NCI-H345 treated with DMSO at 0.1 percent for 48 hours (cell line): ENCODE data around the gene FIGN.

Experiments
- DNase-seq: peaks from one replicate; lab custom pipeline; 2025; ENCODE audit not compliant: unreplicated experiment; lab: John Stamatoyannopoulos, UW

FIGN gene

DNA sequence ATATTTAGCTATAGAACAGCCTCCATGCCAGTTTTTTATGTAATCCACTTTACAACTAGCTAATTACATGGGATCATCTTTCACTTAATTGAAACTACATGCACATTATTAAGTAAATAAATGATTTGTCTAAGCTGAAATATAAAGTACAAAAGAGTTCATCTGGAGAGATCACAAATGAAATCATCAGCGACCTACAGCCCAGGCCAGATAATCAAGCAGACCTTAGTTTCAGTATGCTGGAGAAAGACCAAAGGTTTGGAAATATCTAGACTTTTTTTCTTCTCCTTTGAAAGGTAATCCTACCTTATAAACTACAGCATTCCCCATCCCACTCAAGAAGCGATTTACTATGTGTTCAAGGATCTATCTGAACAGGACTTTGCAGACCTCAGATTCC lies 26.5 kb downstream of the FIGN start:
- DNase-seq: no peak

DNA sequence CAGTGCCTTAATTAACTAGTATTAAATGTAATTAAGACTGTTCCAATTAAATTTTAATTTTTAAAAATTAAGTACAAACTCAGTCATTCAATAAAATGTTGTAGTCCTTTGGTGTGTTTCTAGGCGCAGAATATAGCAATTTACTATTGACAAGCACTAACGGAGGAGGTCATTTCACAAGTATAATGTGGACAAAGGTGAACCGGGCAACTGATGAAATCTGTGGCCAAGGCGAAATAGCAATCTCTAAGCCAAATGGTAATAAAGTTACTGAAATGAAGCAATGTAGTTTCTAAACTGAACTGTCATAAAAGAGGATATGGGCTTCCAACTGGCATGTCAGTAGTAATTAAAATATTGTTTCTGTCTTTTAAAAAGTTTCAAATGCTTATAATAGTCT lies 27.5 kb downstream of the FIGN start:
- DNase-seq: no peak

DNA sequence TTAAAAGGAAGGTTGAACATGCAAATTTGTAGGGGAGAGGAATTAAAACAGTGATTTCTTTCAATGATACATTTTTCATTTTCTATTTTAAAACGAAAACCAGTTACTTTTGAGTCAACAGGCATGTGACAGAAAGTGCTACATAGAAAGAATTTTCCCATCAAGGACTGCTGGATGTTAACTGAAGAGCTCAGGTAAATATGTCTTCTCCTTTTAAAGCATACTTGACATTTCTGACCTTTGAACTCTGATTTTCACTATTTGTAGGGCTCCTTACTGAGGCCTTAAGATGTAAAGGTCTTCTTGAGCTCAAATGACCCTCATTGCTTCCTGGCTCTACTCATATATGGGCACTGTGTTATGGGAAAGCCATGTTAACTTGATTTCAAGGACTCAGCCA lies 32.4 kb downstream of the FIGN start:
- no peak for DNase-seq

DNA sequence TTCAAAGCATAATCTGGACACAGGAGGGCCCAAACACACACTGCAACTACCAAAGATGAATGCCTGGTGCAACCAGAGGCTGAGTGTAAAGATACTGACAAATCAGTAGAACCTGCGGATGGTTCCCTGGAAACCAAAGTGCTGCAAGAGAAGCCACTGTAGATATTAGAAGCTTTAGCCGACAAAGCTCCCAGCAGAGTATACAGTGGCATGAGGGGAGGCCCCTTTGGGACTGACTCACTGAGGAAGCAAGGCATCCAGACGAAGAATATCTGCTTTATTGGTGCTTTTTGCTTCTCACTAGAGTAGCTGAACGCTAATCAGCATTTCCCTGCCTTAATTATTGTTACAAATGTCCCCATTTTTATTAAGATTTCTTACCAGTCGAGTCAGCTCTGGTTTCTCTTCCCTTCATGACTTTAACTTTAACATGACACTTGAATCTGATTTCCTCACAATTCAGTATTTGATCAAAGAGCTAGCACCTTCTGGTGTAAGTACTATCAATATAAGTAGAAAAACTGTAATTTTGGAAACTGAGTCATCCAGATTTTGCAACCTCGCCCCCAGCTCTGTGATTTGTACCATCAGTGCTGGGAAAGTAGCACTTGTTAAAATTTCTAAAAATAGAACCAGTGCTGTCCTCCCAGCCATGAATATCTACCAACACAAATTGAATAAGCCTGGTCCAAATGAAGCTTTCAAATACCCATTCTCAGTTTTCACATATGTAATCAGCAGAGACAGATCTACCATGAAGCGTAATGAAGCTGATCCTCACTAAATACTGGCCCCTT lies 34.2 kb downstream of the FIGN start:
- no peak for DNase-seq

DNA sequence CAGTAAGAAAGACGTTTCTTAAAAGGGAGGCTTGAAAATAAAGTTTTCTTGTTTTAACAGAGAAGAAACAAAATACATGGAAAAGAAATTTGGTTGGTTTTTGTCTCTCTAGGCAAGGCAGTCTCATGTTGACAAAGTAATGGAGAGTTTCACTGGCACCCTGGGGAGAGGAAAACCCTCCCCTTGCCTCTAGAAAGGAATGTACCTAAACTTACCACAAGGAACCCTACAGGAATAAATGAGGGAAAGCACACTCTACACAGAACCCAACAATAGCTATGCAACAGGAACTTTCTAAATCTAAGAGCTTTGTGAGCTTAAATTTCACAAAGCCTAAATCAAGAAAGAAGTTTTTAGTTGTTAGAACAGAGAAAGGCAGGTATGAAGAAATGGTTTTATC lies 37.0 kb downstream of the FIGN start:
- no peak for DNase-seq

DNA sequence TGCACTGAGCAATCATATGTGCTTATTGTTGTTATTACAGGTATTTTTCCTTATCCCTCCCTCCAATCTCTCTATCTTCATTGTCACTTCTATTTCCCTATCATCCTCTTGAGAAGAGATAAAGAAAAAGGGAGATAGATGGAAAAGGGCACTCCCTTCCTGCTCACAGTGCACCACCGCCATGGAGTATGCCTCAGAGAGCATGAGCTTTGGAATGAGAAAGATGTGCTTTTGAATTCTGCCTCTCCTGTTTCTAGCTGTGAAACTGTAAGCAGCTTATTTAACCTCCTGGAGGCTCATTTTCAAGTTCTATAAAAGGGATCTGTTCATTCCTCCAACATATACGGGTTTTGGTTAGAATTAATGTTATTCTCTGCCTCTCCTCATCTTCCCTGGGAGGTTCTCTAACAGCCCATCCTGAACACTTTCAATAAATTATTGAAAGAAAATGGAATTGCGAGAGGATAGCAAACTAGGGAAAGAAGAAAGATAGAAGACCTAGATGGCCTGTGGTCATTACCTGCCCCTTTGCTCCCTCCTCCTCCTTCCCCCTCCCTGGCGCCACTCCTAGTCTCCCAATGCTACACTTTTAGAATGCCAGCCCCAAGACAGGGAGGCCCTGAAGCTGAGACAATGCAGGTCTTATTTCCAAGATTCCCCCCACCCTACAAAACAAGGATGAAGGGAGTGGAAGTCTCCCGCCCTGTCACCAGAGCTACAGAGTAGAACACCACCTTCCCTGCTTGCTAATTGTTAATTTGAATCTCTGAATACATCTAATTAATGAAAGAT lies 37.8 kb downstream of the FIGN start:
- DNase-seq: no peak

DNA sequence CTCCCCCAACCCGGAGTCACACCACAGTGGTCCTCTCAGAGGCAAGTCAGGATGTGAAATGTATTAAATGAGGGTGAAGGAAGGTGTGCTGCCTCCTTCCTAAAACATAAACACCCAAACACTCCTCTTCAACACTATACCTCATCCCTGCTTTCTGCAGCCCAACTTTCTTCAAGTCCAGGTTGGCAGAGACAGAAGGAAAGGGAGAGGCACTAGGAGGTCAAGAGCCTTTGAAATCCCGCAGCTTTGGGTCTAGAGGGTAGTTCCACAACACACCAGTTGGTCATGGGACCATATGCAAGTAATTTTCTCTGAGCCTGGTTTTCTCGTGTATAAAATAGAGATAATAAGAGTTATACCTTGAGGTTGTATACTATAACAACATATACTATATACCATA lies 38.4 kb downstream of the FIGN start:
- no peak for DNase-seq

DNA sequence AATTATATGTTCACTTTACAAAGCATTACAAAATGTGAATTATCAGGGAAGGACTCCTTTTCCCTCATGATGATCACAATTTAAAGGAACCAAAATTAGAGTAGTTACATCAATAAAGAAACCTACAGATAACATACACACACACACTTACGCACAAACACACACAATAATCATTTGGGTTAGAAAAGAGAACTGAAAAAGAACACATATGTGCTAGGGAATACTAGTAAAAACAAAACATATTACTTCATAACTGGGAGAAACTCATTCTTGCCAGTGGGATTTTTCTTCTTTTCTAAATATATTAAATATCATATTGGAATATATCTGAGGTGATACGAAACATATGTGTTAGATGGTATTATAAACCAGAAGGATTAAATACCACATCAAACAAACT lies 42.3 kb downstream of the FIGN start:
- no peak for DNase-seq

DNA sequence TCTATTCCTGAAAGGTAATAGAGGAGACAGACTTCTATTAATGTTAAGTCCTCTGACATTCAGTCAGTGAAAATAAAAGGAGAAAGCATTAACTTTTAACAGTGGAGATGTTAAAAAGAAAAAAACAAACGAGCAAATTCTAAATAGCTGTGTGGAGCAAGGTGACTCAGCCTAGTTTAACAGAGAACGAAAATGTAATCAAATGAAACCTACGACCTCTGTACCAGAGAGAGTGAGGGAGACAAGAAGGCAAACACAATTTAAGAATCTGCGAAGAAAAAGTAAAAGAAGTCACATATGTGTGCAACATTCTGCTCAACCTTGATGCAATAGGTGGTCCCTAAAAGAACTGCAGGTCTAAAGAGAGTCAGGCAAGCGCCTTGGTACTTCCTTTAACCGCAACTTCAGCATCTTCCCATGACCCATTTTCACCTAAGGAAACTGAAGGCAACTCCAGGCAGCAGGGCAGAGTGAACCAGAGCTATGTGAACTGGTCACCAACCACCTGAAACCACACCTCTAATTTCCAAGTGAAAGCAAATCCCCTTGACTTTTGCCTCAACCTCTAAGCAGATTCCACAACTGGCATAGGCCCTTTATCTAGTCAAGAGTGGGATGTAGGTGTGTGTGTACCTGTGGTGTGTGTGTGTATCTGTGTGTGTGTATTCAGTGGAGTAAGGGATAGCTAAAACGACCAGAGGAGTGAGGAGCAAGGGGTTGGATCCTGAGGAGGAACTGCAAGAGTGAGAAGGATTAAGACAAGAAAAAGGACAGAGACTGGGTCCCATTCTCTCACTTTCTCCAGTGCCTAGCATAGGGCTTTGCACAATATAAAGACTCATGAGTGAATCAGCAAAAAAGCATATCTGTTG lies 43.0 kb downstream of the FIGN start:
- no peak for DNase-seq

DNA sequence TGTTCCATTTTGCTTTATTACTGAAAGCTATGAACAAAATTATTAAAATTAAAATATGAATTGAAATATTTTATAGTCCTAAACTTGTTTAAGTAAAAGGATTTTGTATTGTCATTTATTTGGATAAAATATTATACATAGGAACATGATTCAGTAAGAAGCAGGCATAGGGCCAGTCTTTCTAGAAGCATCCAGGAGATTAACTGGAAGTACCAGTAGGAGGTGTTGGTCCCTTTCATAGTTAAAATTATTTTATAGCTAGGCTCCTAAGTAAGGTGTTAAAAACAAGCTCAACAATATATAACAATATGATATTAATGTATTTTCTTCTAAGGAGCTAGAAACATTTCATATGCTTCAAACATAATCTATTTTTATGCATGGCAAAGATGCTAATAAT lies 43.7 kb downstream of the FIGN start:
- no peak for DNase-seq

DNA sequence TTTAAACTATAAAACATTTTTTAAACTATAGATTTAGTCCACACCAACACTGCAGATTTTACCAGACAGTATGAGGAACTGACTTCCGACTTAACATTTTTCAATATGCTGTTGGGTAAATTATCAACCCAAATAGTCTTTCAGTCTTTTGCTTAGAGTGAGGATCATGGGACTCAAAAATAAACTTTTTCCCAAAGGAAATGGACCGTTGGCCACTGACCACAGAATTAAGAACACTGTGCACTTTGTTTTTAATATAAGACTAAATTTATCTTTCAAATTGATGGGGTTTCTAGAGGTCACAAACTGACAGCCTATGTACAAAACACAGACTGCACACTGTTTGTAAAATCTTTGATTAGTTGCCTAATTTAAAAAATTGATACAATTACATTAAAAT lies 44.9 kb downstream of the FIGN start:
- DNase-seq: no peak

DNA sequence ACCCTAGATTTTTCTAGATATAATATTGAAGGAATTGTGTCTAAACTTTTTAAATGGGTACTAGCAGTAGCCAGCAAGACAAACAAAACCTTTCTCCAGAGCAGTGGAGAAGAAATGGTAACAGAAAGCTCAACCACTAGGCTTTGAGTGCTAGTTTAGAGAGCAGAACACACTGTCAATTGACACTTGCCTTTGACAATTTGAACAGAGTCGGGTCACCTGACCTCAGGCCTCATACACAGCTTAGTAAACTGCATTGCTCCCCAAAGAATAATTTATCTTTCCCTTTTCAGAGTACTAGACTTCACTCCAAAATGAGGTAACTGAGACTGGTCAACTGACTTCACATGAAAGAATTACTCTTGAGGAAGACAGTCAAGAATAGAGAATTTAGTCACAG lies 48.6 kb downstream of the FIGN start:
- DNase-seq: no peak

DNA sequence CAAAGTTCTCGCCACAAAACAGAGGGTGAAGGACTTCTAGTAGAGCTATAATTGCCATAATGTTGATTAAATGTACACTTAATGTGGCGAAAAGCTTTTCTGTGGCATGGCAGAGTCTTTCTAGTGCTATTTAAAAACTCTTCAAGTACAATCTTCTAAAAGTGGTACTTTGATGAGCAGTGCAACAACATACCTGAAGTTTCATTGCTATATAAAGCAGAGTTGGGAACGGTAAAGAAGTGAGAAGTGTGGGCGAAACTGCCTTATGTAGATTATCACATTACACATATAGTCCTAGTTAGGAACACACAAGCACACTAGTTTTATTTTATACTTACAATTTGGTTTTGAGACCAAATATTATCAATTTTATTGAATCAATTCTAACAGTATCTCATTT lies 49.5 kb downstream of the FIGN start:
- DNase-seq: no peak

DNA sequence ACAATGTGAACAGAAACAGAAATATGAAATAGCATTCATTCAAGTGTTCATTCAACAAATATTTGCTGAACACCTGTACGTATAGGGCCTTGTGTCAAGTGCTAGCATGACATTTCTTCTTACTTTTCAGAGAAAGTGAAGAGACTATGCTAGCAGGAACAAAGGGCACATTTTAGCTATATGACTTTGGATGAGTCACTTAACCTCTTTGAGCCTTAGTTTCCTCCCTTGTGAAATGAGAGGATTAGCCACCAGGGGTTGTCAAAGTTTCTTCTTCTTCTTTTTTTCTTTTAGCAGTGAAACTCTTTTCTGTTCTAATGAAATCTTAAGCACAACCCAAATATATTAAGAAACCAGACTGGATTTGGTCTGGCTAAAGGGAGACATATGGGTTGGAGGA lies 53.1 kb downstream of the FIGN start:
- DNase-seq: no peak

DNA sequence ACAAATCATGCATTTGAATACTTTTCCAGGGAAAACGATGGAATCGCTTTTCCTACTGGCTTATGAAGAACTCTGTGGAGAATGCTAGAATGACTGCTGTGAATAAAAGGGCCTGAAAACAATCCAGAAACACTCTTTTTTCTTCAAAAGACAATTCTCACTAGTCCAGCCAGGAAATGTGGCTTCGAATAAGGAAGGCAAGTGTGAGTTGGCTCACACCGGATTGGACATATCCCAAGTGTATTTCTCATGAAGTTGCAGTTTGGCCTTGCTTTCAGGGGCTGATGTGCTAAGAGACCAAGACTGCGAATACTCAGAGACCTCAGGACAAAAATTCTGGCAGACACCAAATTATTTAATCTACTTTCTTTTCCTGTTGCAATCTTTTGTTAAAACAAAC lies 54.1 kb downstream of the FIGN start:
- DNase-seq: no peak

DNA sequence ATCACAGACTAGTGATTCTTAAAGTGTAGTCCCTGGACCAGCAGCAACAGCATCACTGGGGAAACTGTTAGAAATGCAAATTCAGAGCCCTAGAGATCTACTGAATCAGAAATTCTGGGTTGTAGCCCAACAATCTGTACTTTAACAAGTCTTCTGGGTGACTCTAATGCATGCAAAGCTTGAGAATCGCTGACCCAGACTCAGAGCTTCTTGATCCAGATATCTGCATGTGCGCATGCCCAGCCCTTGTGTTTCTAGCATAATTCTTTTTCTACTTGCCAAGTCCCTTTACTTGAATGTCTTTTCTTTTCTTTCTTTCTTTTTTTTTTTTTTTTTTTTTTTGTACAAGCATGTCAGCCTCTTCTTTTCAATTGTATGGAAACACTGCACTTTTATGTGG lies 60.4 kb downstream of the FIGN start:
- no peak for DNase-seq

DNA sequence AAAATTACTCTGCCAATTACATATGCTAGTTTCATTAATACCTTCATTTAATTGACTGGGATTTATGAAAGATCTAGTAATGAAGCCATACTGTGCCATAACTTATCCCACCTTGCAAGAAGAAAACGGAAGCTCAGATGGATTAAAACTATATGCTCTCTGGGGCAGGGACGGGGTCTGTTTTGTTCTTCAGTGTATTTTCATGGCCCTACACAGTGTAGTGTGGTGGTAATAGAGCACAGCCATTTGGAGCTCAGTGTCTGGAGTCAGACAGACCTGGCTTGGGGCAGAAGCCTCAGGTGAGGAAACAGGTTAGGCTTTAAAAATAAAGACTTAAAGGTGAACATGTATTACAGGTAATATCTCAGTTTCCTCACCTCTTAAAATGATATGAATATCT lies 62.3 kb downstream of the FIGN start:
- no peak for DNase-seq

DNA sequence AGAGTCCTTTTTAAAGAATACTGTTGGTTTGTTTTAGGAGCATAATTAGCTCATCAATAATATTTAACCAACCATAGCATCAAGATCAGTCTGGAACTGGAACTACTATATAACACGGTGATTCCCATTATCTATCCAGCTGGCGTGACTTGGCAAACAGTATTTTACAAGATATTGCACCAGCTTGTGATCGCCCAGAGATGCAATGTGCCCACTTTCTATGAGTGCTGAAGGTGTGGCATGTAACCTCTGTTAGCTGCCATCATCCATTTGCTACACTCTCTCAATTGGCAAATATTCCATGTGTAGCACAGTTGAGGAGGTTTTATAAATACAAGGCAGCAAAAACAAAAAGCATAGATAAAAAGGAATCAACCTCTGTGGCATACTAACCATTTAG lies 64.9 kb downstream of the FIGN start:
- peak; percentile 83 for DNase-seq

DNA sequence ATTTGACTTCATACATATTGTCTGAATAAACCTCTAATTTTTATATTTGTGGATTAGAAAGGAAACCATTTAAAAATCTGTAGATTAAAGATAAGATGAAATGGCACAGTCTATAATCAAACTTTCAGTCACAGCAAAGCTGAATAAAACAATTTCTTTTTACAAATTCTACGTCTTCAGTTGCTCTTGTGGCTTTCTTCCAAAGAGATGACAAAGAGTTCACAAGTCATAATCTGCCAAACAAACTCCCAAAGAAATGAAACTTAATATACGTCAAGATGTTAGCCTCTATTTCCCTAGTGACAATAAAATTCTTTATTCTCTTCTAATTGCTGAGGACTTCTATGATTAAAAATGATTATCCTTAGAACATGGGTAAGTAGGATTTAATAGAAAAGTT lies 66.3 kb downstream of the FIGN start:
- no peak for DNase-seq

DNA sequence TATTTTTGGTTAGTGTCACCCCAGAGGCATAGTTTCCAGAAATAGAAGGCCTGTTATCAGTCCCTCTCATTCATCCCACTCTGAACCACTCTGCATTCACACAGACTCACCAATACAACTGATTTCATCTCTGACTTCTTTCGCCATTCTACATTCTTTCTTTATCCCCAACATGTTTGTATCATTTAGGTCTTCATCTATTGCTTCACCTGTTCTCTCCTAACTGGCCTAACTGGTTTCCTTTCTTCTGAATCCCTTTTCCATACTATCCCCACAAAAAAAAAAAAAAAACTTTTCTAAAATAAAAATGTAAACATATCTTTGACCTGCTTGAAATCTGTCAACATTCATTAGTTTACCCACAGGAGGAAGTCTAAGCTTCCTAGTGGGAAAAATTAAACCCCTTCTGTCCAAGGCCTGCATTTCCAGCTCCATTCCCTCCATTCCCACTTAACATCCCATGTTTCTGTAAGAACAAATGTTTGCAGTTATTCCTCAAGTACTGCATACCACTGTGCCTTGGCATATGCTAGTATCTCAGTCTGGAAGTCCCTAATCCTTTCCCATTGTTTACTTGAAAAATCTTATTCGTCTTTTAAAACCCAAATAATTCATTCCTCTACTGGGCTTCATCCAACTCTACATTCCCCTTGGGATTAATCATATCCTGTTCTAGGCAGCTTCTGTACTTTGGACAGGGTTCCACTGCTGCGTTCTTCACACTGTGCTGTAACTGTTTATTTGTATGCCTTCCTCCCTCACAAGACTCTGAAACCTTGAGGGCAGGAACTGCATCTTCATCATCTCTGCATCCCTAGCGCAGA lies 68.5 kb downstream of the FIGN start:
- no peak for DNase-seq

DNA sequence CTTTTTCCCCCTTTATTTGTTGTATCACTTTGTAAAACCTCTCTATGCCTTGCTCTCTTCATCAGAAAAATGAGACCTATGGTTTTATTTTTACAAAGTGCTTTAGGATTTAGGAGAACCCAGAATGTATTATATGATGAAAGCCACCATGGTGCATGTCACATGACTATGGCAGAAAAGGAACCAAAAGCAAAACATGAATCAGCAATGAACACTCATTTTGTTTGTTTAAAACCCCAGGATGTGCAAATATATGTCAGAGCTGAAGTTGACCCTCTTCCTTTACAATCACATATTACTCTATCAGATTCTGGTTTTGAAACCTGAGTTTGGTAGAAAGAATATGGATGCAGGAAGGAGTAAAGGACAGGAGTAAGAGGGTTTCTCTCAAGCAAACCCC lies 70.0 kb downstream of the FIGN start:
- DNase-seq: no peak
